SJCRH30 (cell line): ENCODE data around the gene ZFYVE9. TPM values are rescaled to one million over a fixed set of nuclear protein-coding genes. Genes with fewer than 3 reads are reported as not detected.
A peak's percentile ranks its signal among the peaks of the same experiment; 100 is the strongest.
"Not testable (repeated sequence)": the region's sequence is repeated elsewhere in the genome, so short reads cannot be mapped to it uniquely, and the experiment has no call there.

Source experiments
- DNase-seq, 2 experiments: peaks; one replicate each; pipeline ENCODE4 v3.0.0-alpha.2; 2015 to 2020
- H3K27ac ChIP-seq: fragments of 250-450 bp; sonication (Bioruptor Pico); 2 replicates; pipeline ENCODE4 v1.5.1; 2020; ENCODE audit warnings: mild to moderate bottlenecking, moderate library complexity
- H3K27me3 ChIP-seq: fragments of 250-450 bp; sonication (Bioruptor Pico); 2 replicates; pipeline ENCODE4 v1.5.1; 2020; ENCODE audit warnings: mild to moderate bottlenecking, moderate library complexity
- H3K36me3 ChIP-seq: fragments of 250-450 bp; sonication (Bioruptor Pico); 2 replicates; pipeline ENCODE4 v1.5.1; 2020; ENCODE audit warnings: mild to moderate bottlenecking, moderate library complexity
- H3K4me1 ChIP-seq: fragments of 250-450 bp; sonication (Bioruptor Pico); 2 replicates; pipeline ENCODE4 v1.5.1; 2020; ENCODE audit warnings: mild to moderate bottlenecking, moderate library complexity
- H3K4me3 ChIP-seq: fragments of 250-450 bp; sonication (Bioruptor Pico); 2 replicates; pipeline ENCODE4 v1.5.1; 2020; ENCODE audit warnings: mild to moderate bottlenecking, moderate library complexity
- H3K9me3 ChIP-seq: fragments of 250-450 bp; sonication (Bioruptor Pico); replicated peaks from 2 replicates; pipeline ENCODE4 v1.5.1; 2020; ENCODE audit warnings: mild to moderate bottlenecking, moderate library complexity
- total RNA-seq: library from RNA; depleted of rRNA; stranded (reverse); fragments of >200 nt; shearing (Covaris generic); gene quantifications from 2 replicates; pipeline ENCODE4 v1.2.3, GENCODE V29; 2014; rRNA removed

ZFYVE9 gene
- total RNA-seq, 1 experiment from 2014 or later, result 27.5 TPM

GRCh38 chr1:52365746-52366516, 224.0 kb downstream of the ZFYVE9 start, which contains the start of gene CC2D1B:
Gene CC2D1B, minus strand, starts transcription at chr1:52366205. Its CDS starts 1,585 bp downstream, at chr1:52364620.
- Histone ChIP-seq H3K4me1 (peaks cover 6% of the 10 kb centered on the region; the same call in 1 of the 2 replicates), H3K27ac (peak within 1 kb of the TSS; percentile 76), H3K4me3 (peak within 1 kb of the TSS; percentile 88), H3K36me3 (no peaks in the 10 kb centered on the region; the same call in 1 of the 2 replicates), H3K9me3 (no peaks in the 10 kb centered on the region), H3K27me3 (no peaks in the 10 kb centered on the region)
- DNase-seq, result peak; percentile 99 to 100

DNA sequence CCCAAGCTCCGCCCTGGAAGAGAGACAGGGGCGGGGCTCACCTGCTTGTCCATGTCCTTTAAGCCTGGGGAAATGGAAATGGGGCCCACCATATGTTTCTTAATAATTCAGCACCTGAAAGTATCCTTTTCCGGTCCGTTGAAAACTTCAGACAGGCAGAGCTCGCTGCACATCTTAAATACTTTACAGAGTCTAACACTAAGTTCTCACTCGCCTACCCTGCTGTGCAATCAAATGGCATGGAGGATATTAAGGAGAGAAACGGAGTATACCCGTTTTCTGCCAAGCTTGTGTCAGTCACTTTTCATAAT, 224.6 kb downstream of the ZFYVE9 start:
- no peaks in the 10 kb centered on the region for H3K27me3 ChIP-seq
- H3K4me3 ChIP-seq, result peak overlapping the region; percentile 88
- H3K27ac ChIP-seq, result no peak overlapping the region
- H3K9me3 ChIP-seq, result no peaks in the 10 kb centered on the region
- DNase-seq, result no peak
- H3K4me1 ChIP-seq, result peaks cover 6% of the 10 kb centered on the region; the same call in 1 of the 2 replicates
- H3K36me3 ChIP-seq, result peaks cover 4% of the 10 kb centered on the region

GRCh38 chr1:52367272-52367671, 225.4 kb downstream of the ZFYVE9 start:
- Histone ChIP-seq H3K36me3 (peaks cover 11% of the 10 kb centered on the region), H3K27ac (no peak overlapping the region), H3K27me3 (no peaks in the 10 kb centered on the region), H3K9me3 (no peaks in the 10 kb centered on the region), H3K4me1 (peaks cover 6% of the 10 kb centered on the region; the same call in 1 of the 2 replicates), H3K4me3 (no peak overlapping the region)
- DNase-seq, result no peak

GRCh38 chr1:52368383-52369172, 226.7 kb downstream of the ZFYVE9 start:
- Histone ChIP-seq H3K9me3 (no peaks in the 10 kb centered on the region), H3K36me3 (peaks cover 21% of the 10 kb centered on the region), H3K27ac (peak overlapping the region; percentile 34), H3K27me3 (no peaks in the 10 kb centered on the region), H3K4me1 (peaks cover 6% of the 10 kb centered on the region; the same call in 1 of the 2 replicates), H3K4me3 (peak overlapping the region; percentile 62)
- peak; percentile 74 to 81 for DNase-seq

DNA sequence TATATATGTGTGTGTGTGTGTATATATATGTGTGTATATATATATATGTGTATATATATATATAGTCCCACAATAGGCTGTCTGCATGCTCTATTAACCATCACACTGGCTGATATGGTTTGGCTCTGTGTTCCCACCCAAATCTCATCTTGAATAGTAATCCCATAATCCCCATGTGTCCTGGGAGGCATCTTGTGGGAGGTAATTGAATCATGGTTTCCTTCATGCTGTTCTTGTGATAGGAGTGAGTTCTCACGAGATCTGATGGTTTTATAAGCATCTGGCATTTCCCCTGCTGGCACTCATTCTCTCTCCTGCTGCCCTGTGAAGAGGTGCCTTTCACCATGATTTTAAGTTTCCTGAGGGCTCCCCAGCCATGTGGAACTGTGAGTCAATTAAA, 228.0 kb downstream of the ZFYVE9 start:
- DNase-seq, result not testable (repeated sequence)

DNA sequence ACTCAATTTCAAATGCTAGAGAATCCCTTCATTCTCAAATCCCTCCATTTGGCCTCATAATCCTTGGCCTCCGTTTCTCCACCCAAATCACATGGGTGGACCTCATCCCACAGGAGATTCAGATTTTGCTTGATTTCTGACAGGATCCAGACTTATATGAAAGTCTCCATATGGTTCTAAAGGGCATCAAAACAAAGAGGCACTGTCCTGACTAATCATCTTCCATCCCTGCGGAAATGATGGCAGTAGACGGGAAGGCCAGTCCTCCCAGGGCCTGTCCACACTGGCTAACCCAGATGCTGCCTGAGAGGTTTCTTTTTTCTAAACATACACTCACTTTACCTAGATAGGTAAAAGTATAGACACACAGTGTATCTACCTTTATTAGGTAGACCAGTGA, 243.5 kb downstream of the ZFYVE9 start:
- Histone ChIP-seq H3K27me3 (no peaks in the 10 kb centered on the region), H3K4me3 (no peak overlapping the region), H3K36me3 (peaks cover 88% of the 10 kb centered on the region), H3K27ac (no peak overlapping the region), H3K9me3 (no peaks in the 10 kb centered on the region), H3K4me1 (no peaks in the 10 kb centered on the region)
- DNase-seq, result no peak

More for the DNA sequence above, 228.0 kb downstream of the ZFYVE9 start:
- not testable (repeated sequence) for H3K4me3 ChIP-seq, H3K27ac ChIP-seq, H3K27me3 ChIP-seq, H3K4me1 ChIP-seq, H3K9me3 ChIP-seq
- peaks cover 34% of the 10 kb centered on the region for H3K36me3 ChIP-seq

DNA sequence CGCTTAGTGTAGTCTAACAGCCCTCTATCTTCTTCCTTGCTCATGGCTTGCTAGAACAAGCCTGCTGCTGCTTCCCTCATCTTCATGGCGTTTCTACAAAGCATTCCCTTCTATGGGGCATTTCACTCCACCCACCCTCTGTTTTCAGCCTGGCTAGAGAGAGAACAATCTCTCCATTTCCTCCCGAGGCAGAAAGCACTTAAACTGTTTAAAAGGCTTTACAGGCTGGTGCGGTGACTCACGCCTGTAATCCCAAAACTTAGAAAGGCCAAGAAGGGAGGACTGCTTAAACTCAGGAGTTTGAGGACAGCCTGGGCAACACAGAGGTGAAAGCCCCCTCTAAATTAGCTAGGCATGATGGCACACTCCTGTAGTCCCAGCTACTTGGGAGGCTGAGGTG, 244.6 kb downstream of the ZFYVE9 start:
- no peak for DNase-seq

DNA sequence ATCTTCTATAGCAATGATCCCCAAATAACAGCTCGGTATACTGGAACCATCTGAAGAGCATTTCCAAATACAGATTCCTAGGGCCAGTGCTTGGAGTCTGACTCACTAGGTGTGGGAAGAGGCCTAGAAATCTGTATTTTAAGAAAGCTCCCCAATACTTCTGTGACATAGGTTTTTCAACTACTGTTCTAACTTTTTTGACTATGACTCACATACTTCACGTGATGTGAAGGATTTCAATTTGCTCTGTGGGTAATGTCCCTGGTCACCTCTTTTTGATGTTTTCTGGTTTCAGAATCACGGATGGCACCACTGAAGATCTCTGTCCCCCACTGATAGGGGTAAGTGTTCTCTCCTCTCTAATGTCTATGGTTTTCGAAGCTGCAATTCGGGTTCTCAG, 251.3 kb downstream of the ZFYVE9 start:
- H3K36me3 ChIP-seq, result peaks cover 82% of the 10 kb centered on the region
- no peak overlapping the region for H3K27ac ChIP-seq
- no peak overlapping the region for H3K4me3 ChIP-seq
- no peaks in the 10 kb centered on the region for H3K9me3 ChIP-seq
- no peak for DNase-seq
- no peaks in the 10 kb centered on the region for H3K27me3 ChIP-seq
- H3K4me1 ChIP-seq, result no peaks in the 10 kb centered on the region

More for the DNA sequence above, 244.6 kb downstream of the ZFYVE9 start:
- no peak overlapping the region for H3K4me3 ChIP-seq
- peaks cover 87% of the 10 kb centered on the region for H3K36me3 ChIP-seq
- H3K9me3 ChIP-seq, result no peaks in the 10 kb centered on the region
- H3K4me1 ChIP-seq, result no peaks in the 10 kb centered on the region
- no peak overlapping the region for H3K27ac ChIP-seq
- no peaks in the 10 kb centered on the region for H3K27me3 ChIP-seq

Other genes with a start within 250 kb of the ZFYVE9 start
- 0.61 and 0.67 TPM in 2 replicates for gene RAB3B, start 151.4 kb upstream of the ZFYVE9 start, total RNA-seq
- gene KTI12, start 108.3 kb upstream of the ZFYVE9 start, total RNA-seq, result 14.3 and 15.1 TPM in 2 replicates
- 32.1 and 37.0 TPM in 2 replicates for gene TXNDC12, start 86.9 kb upstream of the ZFYVE9 start, total RNA-seq
- gene BTF3L4, start 85.8 kb upstream of the ZFYVE9 start, total RNA-seq, result 105 and 123 TPM in 2 replicates
- 18.6 and 20.9 TPM in 2 replicates for gene CC2D1B, start 224.1 kb downstream of the ZFYVE9 start, total RNA-seq